Endothelial cell of umbilical vein (primary cell): ENCODE results near the gene AUH. TPM values are rescaled to one million over a fixed set of nuclear protein-coding genes. Genes with fewer than 3 reads are reported as not detected.

Experiments used
- BruUV-seq: library from RNA; stranded (reverse); fragments of 400-500 nt; replicated peaks from 2 replicates; lab custom pipeline; 2021; lab: Mats Ljungman, UMichigan
- CTCF ChIA-PET: fragments of 300-600, 350-600 bp; sonication (Branson Sonifier 250); formaldehyde crosslinking; loops from one replicate; lab custom pipeline; 2021; ENCODE audit warnings: antibody characterized with exemption, inconsistent platforms; lab: Charles Lee
- POLR2A ChIA-PET: fragments of 300-600, 350-600 bp; sonication (Branson Sonifier 250); formaldehyde crosslinking; loops from one replicate; lab custom pipeline; 2021; ENCODE audit warnings: antibody characterized with exemption, inconsistent platforms; lab: Charles Lee
- DNase-seq: peaks from one replicate; pipeline ENCODE4 v3.0.0-alpha.2; 2011; ENCODE audit warnings: low read depth, low spot score
- FAIRE-seq: peaks from 2 replicates; lab custom pipeline; 2011; peaks lifted over from hg19 to GRCh38; lab: Jason Lieb, UNC
- H2AFZ ChIP-seq: 2 replicates; pipeline ENCODE4 v1.6.0; 2012; ENCODE audit warnings: low read depth, low read length, control low read depth, inconsistent platforms
- H3K27ac ChIP-seq: 2 replicates; pipeline ENCODE4 v1.5.1; 2011; ENCODE audit warnings: low read depth, mild to moderate bottlenecking, control low read depth, low read length, moderate library complexity; ENCODE audit not compliant: insufficient read depth
- H3K27me3 ChIP-seq, 2 experiments: 2 replicates each; pipeline versions ENCODE4 v1.6.0 to v1.6.1; 2011; ENCODE audit warnings: low read length in 2 of 2, mixed read lengths in 1 of 2; ENCODE audit not compliant: control insufficient read depth in 2 of 2, insufficient read depth in 2 of 2
- H3K36me3 ChIP-seq, 2 experiments: 2 replicates in 1 of 2; 3 replicates in 1 of 2; pipeline ENCODE4 v1.5.1; 2011; ENCODE audit warnings: low read length in 2 of 2, mild to moderate bottlenecking in 1 of 2, moderate library complexity in 1 of 2; ENCODE audit not compliant: control insufficient read depth in 2 of 2, insufficient read depth in 2 of 2; ENCODE audit errors: extremely low read depth in 1 of 2
- H3K4me1 ChIP-seq: 3 replicates; pipeline ENCODE4 v1.5.1; 2011; ENCODE audit warnings: mild to moderate bottlenecking, low read length; ENCODE audit not compliant: control insufficient read depth, insufficient read depth; ENCODE audit errors: extremely low read depth
- H3K4me2 ChIP-seq: 2 replicates; pipeline ENCODE4 v1.6.1; 2011; ENCODE audit warnings: low read length, control low read depth, mixed read lengths; ENCODE audit not compliant: insufficient read depth
- H3K4me3 ChIP-seq, 3 experiments: fragments of 200-600 bp in 1 of 3; sonication (generic), shearing (Covaris generic) in 1 of 3; replicated peaks in 1 of 3; 2 replicates each; pipeline ENCODE4 v1.5.1; 2011 to 2016; ENCODE audit warnings: control low read depth in 3 of 3, low read length in 3 of 3, mild to moderate bottlenecking in 2 of 3, inconsistent platforms in 1 of 3, low read depth in 1 of 3, moderate library complexity in 1 of 3; ENCODE audit not compliant: insufficient read depth in 1 of 3
- H3K79me2 ChIP-seq: 2 replicates; pipeline ENCODE4 v1.6.0; 2012; ENCODE audit warnings: low read length, inconsistent platforms; ENCODE audit not compliant: control insufficient read depth, insufficient read depth
- H3K9ac ChIP-seq: replicated peaks from 2 replicates; pipeline ENCODE3; 2011; ENCODE audit warnings: low read length, control low read depth; ENCODE audit not compliant: insufficient read depth; ENCODE audit errors: extremely low read depth
- H3K9me1 ChIP-seq: replicated peaks from 3 replicates; pipeline ENCODE4 v1.6.0; 2011; ENCODE audit warnings: mild to moderate bottlenecking, low read length; ENCODE audit not compliant: control insufficient read depth, insufficient read depth; ENCODE audit errors: extremely low read depth
- H3K9me3 ChIP-seq: replicated peaks from 2 replicates; pipeline ENCODE4 v1.5.1; 2012; ENCODE audit warnings: low read length, inconsistent platforms; ENCODE audit not compliant: control insufficient read depth, insufficient read depth
- H4K20me1 ChIP-seq: replicated peaks from 2 replicates; pipeline ENCODE3; 2011; ENCODE audit warnings: mild to moderate bottlenecking, low read length; ENCODE audit not compliant: control insufficient read depth, insufficient read depth; ENCODE audit errors: extremely low read depth
- EZH2 ChIP-seq: IDR thresholded peaks from 2 replicates; pipeline ENCODE4 v1.6.1; 2012; ENCODE audit warnings: borderline replicate concordance, low read depth, mild to moderate bottlenecking, moderate library complexity, low read length, inconsistent platforms; ENCODE audit not compliant: severe bottlenecking
- FOS ChIP-seq: IDR thresholded peaks from 2 replicates; pipeline ENCODE4 v1.6.1; 2011; ENCODE audit warnings: mild to moderate bottlenecking, low read length, moderate library complexity, borderline replicate concordance; ENCODE audit not compliant: insufficient read depth
- GATA2 ChIP-seq: IDR thresholded peaks from 2 replicates; pipeline ENCODE4 v1.7.0; 2011; ENCODE audit warnings: low read depth, mild to moderate bottlenecking, moderate library complexity, mixed read lengths, low read length; ENCODE audit not compliant: insufficient read length, insufficient read depth
- JUN ChIP-seq: IDR thresholded peaks from 2 replicates; pipeline ENCODE4 v1.6.1; 2011; ENCODE audit warnings: borderline replicate concordance, low read depth; ENCODE audit not compliant: insufficient read length, insufficient read depth
- MYC ChIP-seq: IDR thresholded peaks from one replicate; pipeline ENCODE4 v1.6.1; 2011; ENCODE audit warnings: mild to moderate bottlenecking, low read depth, low read length
- POLR2A ChIP-seq: IDR thresholded peaks from 2 replicates; pipeline ENCODE4 v1.6.1; 2012; ENCODE audit warnings: low read depth, mild to moderate bottlenecking, control low read depth, low read length
- POLR2AphosphoS5 ChIP-seq: IDR thresholded peaks from 2 replicates; pipeline ENCODE4 v1.6.1; 2012; ENCODE audit warnings: low read depth, mild to moderate bottlenecking, control low read depth, low read length, moderate library complexity; ENCODE audit not compliant: insufficient read depth
- dilution Hi-C: fragments of 300-500 bp; cut with MboI; formaldehyde crosslinking; loops from one replicate; pipeline ENCODE4 v1.15.0; 2019; ENCODE audit warnings: low sequenced_read_pairs; ENCODE audit not compliant: extremely low pct_ligation_motif_present
- intact Hi-C: fragments of 100-400 bp; cut with micrococcal nuclease; formaldehyde crosslinking; loops from one replicate; pipeline ENCODE4 v1.10.0; 2022
- polyA plus RNA-seq, 4 experiments: library from polyadenylated mRNA; depleted of rRNA in 3 of 4; stranded (reverse) in 3 of 4; unstranded in 1 of 4; fragments of >200 nt; gene quantifications; 2 replicates each; pipeline versions ENCODE4 v1.2.1 to v1.2.3, GENCODE V29; 2011 to 2012; ENCODE audit warnings: missing spikeins in 1 of 4
- total RNA-seq: library from RNA; stranded (reverse); gene quantifications from 2 replicates; pipeline ENCODE4 v1.2.3, GENCODE V29; 2021
- TF ChIP-seq, protein P1 (sequence below), 2 donors: IDR thresholded peaks; 1 replicate in 1 of 2; 2 replicates in 1 of 2; pipeline ENCODE4 v1.5.1; 2011; ENCODE audit warnings: low read length in 2 of 2, mild to moderate bottlenecking in 2 of 2, moderate library complexity in 2 of 2, control low read depth in 1 of 2, inconsistent platforms in 1 of 2, low read depth in 1 of 2; ENCODE audit not compliant: insufficient read depth in 1 of 2; ENCODE audit errors: extremely low read depth in 1 of 2

The AUH gene
- total and polyA plus RNA-seq, 2 donors (not counting 3 experiments of a cell fraction or from before 2014, with no cell fraction given), result 2.3 to 9.2 TPM

DNA sequence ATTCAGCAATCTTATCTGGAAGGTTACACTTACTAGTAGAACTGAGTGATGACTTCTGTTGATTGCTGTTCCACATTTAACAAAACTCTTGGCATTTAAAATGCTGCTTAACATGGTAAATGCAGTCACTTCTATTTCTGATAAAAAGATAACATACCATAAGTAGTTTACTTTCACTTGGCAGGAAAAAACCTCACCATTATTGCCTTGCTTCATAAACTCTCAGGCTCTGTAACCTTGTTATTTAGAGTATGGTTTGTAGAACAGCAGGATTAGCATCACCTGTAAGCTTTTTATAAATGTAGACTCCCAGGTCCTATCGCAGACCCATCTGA, 55.5 kb downstream of the AUH start:
- Histone ChIP-seq H3K27ac (no peak overlapping the region), H3K27me3 (no peaks in the 10 kb centered on the region), H3K9ac (no peak overlapping the region), H2AFZ (no peak overlapping the region), H3K9me3 (no peaks in the 10 kb centered on the region), H3K4me2 (no peak overlapping the region), H3K36me3 (no peaks in the 10 kb centered on the region), H3K9me1 (no peaks in the 10 kb centered on the region), H4K20me1 (no peaks in the 10 kb centered on the region), H3K4me1 (peaks cover 9% of the 10 kb centered on the region), H3K79me2 (no peaks in the 10 kb centered on the region), H3K4me3 (no peak overlapping the region)
- intact Hi-C loops, result no loop called here
- POLR2A ChIA-PET, result no interaction called here
- no peak for DNase-seq
- dilution Hi-C loops, result no loop called here
- TF ChIP-seq GATA2, result no peak
- FAIRE-seq, result no peak
- no TSS peak for BruUV-seq
- CTCF ChIA-PET, result no interaction called here

DNA sequence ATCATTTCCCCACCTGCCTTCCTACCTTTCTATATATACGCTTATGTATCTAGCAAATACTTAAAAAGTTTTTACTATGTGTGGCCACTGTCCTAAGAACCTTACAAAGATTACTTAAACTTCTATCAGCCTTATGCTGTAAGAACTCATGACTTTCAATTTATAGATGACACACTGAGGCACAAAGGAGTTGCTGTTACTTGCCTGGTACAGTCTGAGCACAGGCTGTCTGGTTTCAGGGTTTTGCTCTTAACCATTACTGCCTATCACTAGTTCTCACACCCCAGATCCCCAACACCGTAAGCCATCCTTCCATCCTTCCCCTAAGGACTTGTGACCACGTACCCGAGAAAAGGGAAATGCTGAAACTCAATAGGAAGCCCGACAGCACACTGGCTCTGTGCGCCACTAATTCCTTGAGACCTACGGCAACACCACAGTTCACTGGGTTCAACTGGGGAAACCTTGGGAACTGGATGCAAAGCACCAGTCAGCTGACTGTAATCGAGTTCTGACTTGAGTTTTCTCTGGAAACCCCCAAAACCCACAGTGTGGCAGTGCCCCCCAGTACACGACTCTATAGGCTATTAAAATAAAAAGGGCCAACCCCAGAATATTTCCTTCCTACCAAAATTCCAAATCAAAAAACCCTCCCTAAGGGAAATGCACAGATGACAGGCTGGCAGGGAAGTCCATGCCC, 56.0 kb downstream of the AUH start:
- BruUV-seq, result no TSS peak

More for the DNA sequence above, 56.0 kb downstream of the AUH start:
- Histone ChIP-seq H3K79me2 (no peaks in the 10 kb centered on the region), H4K20me1 (no peaks in the 10 kb centered on the region), H2AFZ (no peak overlapping the region), H3K27me3 (no peaks in the 10 kb centered on the region), H3K36me3 (no peaks in the 10 kb centered on the region), H3K4me1 (peaks cover 9% of the 10 kb centered on the region), H3K9me3 (no peaks in the 10 kb centered on the region), H3K27ac (no peak overlapping the region), H3K9ac (no peak overlapping the region), H3K4me2 (no peak overlapping the region), H3K4me3 (no peak overlapping the region), H3K9me1 (no peaks in the 10 kb centered on the region)
- DNase-seq, result no peak
- dilution Hi-C loops, result no loop called here
- ChIA-PET POLR2A (no interaction called here), CTCF (interaction anchor here (1.4 to 1.6 kb wide), 2 partner anchors 17 to 154 kb away, joined by 3 to 4 read pairs; no protein-coding TSS in a partner anchor)
- FAIRE-seq, result no peak
- TF ChIP-seq POLR2AphosphoS5 (no peak), GATA2 (no peak), MYC (no peak), EZH2 (no peak), POLR2A (no peak), FOS (no peak), JUN (no peak)
- TF ChIP-seq, protein P1, sequence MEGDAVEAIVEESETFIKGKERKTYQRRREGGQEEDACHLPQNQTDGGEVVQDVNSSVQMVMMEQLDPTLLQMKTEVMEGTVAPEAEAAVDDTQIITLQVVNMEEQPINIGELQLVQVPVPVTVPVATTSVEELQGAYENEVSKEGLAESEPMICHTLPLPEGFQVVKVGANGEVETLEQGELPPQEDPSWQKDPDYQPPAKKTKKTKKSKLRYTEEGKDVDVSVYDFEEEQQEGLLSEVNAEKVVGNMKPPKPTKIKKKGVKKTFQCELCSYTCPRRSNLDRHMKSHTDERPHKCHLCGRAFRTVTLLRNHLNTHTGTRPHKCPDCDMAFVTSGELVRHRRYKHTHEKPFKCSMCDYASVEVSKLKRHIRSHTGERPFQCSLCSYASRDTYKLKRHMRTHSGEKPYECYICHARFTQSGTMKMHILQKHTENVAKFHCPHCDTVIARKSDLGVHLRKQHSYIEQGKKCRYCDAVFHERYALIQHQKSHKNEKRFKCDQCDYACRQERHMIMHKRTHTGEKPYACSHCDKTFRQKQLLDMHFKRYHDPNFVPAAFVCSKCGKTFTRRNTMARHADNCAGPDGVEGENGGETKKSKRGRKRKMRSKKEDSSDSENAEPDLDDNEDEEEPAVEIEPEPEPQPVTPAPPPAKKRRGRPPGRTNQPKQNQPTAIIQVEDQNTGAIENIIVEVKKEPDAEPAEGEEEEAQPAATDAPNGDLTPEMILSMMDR (IDR thresholded peaks at IDR 0.05; ENCODE audit: extremely low read depth in 1 of 2, insufficient read depth in 1 of 2, low read depth in 1 of 2, low read length in 2 of 2), result no peak
- intact Hi-C loops, result no loop called here
